Ammon's horn (tissue), 1 donor: Measurements from ENCODE around the gene DHX58.

Source experiments
- DNase-seq: peaks from one replicate; pipeline ENCODE4 v3.0.0-alpha.2; 2016; ENCODE audit warnings: low spot score

DHX58 gene

GRCh38 chr17:42053731-42054500 is 58.6 kb downstream of the DHX58 start:
- DNase-seq, result no peak

- no peak for DNase-seq
Measured at GRCh38 chr17:42052346-42052877, 60.1 kb downstream of the DHX58 start.

- no peak for DNase-seq
Measured at GRCh38 chr17:42051645-42052044, 60.9 kb downstream of the DHX58 start.
